Trophoblast cell (in vitro differentiated cells and primary cell): ENCODE measurements around the gene LIF.
A peak's percentile ranks its signal among the peaks of the same experiment; 100 is the strongest.
"Not testable (repeated sequence)": the region's sequence is repeated elsewhere in the genome, so short reads cannot be mapped to it uniquely, and the experiment has no call there.

Source experiments
- DNase-seq, 2 donors: peaks; one replicate each; pipeline ENCODE4 v3.0.0-alpha.2; 2016
- H2AFZ ChIP-seq: 2 replicates; pipeline ENCODE4 v1.6.1; 2013; ENCODE audit warnings: low read length, moderate library complexity, mild to moderate bottlenecking; ENCODE audit not compliant: insufficient read depth, poor library complexity
- H2AK5ac ChIP-seq: 2 replicates; pipeline ENCODE4 v1.6.1; 2013; ENCODE audit warnings: mild to moderate bottlenecking, low read length
- H2BK120ac ChIP-seq: 2 replicates; pipeline ENCODE4 v1.6.1; 2013; ENCODE audit warnings: low read length, mild to moderate bottlenecking, moderate library complexity; ENCODE audit not compliant: insufficient read depth, poor library complexity
- H2BK12ac ChIP-seq: 2 replicates; pipeline ENCODE4 v1.6.1; 2013; ENCODE audit warnings: mild to moderate bottlenecking, low read length, moderate library complexity
- H2BK5ac ChIP-seq: 2 replicates; pipeline ENCODE4 v1.6.1; 2013; ENCODE audit warnings: low read length, low read depth, moderate library complexity, mild to moderate bottlenecking; ENCODE audit not compliant: poor library complexity
- H3K14ac ChIP-seq: 2 replicates; pipeline ENCODE4 v1.6.1; 2013; ENCODE audit warnings: mild to moderate bottlenecking, low read length
- H3K18ac ChIP-seq: 2 replicates; pipeline ENCODE4 v1.6.1; 2013; ENCODE audit warnings: mild to moderate bottlenecking, low read length
- H3K23ac ChIP-seq: 2 replicates; pipeline ENCODE4 v1.6.1; 2013; ENCODE audit warnings: low read length
- H3K27ac ChIP-seq: 2 replicates; pipeline ENCODE4 v1.5.1; 2013; ENCODE audit warnings: low read depth, mild to moderate bottlenecking, inconsistent platforms, low read length, moderate library complexity
- H3K27me3 ChIP-seq: 2 replicates; pipeline ENCODE4 v1.6.1; 2013; ENCODE audit warnings: inconsistent platforms, mild to moderate bottlenecking, low read length, moderate library complexity; ENCODE audit not compliant: insufficient read depth
- H3K36me3 ChIP-seq, 2 experiments: 1 replicate in 1 of 2; 2 replicates in 1 of 2; pipeline ENCODE4 v1.6.1; 2013; ENCODE audit warnings: low read length in 2 of 2, mild to moderate bottlenecking in 2 of 2, moderate library complexity in 1 of 2; ENCODE audit not compliant: insufficient read depth in 2 of 2, control insufficient read depth in 1 of 2
- H3K4ac ChIP-seq: 2 replicates; pipeline ENCODE4 v1.6.1; 2013; ENCODE audit warnings: low read depth, mild to moderate bottlenecking, low read length, moderate library complexity
- H3K4me1 ChIP-seq, 2 experiments: 1 replicate in 1 of 2; 2 replicates in 1 of 2; pipeline ENCODE4 v1.6.1; 2013; ENCODE audit warnings: low read length in 2 of 2, mild to moderate bottlenecking in 2 of 2, moderate library complexity in 1 of 2; ENCODE audit not compliant: insufficient read depth in 2 of 2, control insufficient read depth in 1 of 2
- H3K4me2 ChIP-seq: 2 replicates; pipeline ENCODE4 v1.6.1; 2013; ENCODE audit warnings: inconsistent platforms, mild to moderate bottlenecking, low read length, moderate library complexity
- H3K4me3 ChIP-seq: 2 replicates; pipeline ENCODE4 v1.5.1; 2013; ENCODE audit warnings: mild to moderate bottlenecking, low read depth, low read length, inconsistent platforms
- H3K79me1 ChIP-seq: one replicate; pipeline ENCODE4 v1.6.1; 2013; ENCODE audit warnings: low read length
- H3K79me2 ChIP-seq: 2 replicates; pipeline ENCODE4 v1.6.1; 2013; ENCODE audit warnings: low read length, mild to moderate bottlenecking; ENCODE audit not compliant: control insufficient read depth, insufficient read depth, poor library complexity
- H3K9ac ChIP-seq: 2 replicates; pipeline ENCODE4 v1.6.1; 2013; ENCODE audit warnings: mild to moderate bottlenecking, low read length
- H3K9me3 ChIP-seq: 2 replicates; pipeline ENCODE4 v1.6.1; 2013; ENCODE audit warnings: low read depth, mild to moderate bottlenecking, control low read depth, inconsistent platforms, low read length; ENCODE audit not compliant: insufficient read depth
- H4K12ac ChIP-seq: 2 replicates; pipeline ENCODE4 v1.6.1; 2013; ENCODE audit warnings: low read depth, mild to moderate bottlenecking, low read length, moderate library complexity
- H4K8ac ChIP-seq: 2 replicates; pipeline ENCODE4 v1.6.1; 2013; ENCODE audit warnings: low read depth, mild to moderate bottlenecking, low read length, moderate library complexity
- H4K91ac ChIP-seq: one replicate; pipeline ENCODE4 v1.6.1; 2013; ENCODE audit warnings: low read depth, mild to moderate bottlenecking, low read length, moderate library complexity
- WGBS: extraction: QIAGEN DNeasy Blood & Tissue Kit; methylation state at CpG from one replicate; pipeline ENCODE4 v1.1.7; 2013; ENCODE audit warnings: missing lambda C conversion rate; ENCODE audit not compliant: insufficient read length, insufficient coverage; ENCODE audit errors: extremely low coverage; 5-methylcytosine and 5-hydroxymethylcytosine counted together

The LIF gene

GRCh38 chr22:30219049-30219654, 27.4 kb downstream of the LIF start:
- no peak overlapping the region for H2BK120ac ChIP-seq
- peak; percentile 65 to 73 for DNase-seq
- H3K79me1 ChIP-seq: no peaks in the 10 kb centered on the region
- no peaks in the 10 kb centered on the region for H3K79me2 ChIP-seq
- no peak overlapping the region for H2BK5ac ChIP-seq
- H4K91ac ChIP-seq: no peak overlapping the region
- no peak overlapping the region for H3K9ac ChIP-seq
- H3K18ac ChIP-seq: no peak overlapping the region
- no peak overlapping the region for H2AFZ ChIP-seq
- no peak overlapping the region for H3K4me2 ChIP-seq
- peaks cover 2% of the 10 kb centered on the region for H3K9me3 ChIP-seq
- H3K14ac ChIP-seq: no peak overlapping the region
- H3K27me3 ChIP-seq: no peaks in the 10 kb centered on the region
- H3K4me1 ChIP-seq: peaks cover 1% of the 10 kb centered on the region in 2 experiments
- H3K4ac ChIP-seq: no peak overlapping the region
- no peak overlapping the region for H3K27ac ChIP-seq
- H2BK12ac ChIP-seq: no peak overlapping the region
- H3K23ac ChIP-seq: no peak overlapping the region
- no peak overlapping the region for H2AK5ac ChIP-seq
- no peaks in the 10 kb centered on the region for H3K36me3 ChIP-seq
- WGBS: no CpG with 5 or more reads among the region's 8 CpGs
- H4K8ac ChIP-seq: no peak overlapping the region
- no peak overlapping the region for H4K12ac ChIP-seq
- no peak overlapping the region for H3K4me3 ChIP-seq

- no CpG with 5 or more reads among the region's 23 CpGs for WGBS
- Histone ChIP-seq H2BK12ac (no peak overlapping the region), H2BK5ac (no peak overlapping the region), H3K4me1 (peaks cover 2 to 3% of the 10 kb centered on the region in 2 experiments), H4K12ac (no peak overlapping the region), H3K36me3 (no peaks in the 10 kb centered on the region), H3K23ac (no peak overlapping the region), H3K4me3 (no peak overlapping the region), H3K79me2 (no peaks in the 10 kb centered on the region), H3K9me3 (peaks cover 2% of the 10 kb centered on the region), H3K18ac (no peak overlapping the region), H3K27me3 (no peaks in the 10 kb centered on the region), H3K14ac (no peak overlapping the region), H2BK120ac (no peak overlapping the region), H4K8ac (no peak overlapping the region), H2AK5ac (peak overlapping the region; percentile 26), H3K9ac (no peak overlapping the region), H3K79me1 (no peaks in the 10 kb centered on the region), H3K27ac (no peak overlapping the region), H4K91ac (no peak overlapping the region), H3K4me2 (no peak overlapping the region), H2AFZ (no peak overlapping the region), H3K4ac (no peak overlapping the region)
- DNase-seq: no peak
Observed at GRCh38 chr22:30217698-30218560, 28.6 kb downstream of the LIF start.

- H2BK12ac ChIP-seq: no peak overlapping the region
- peak overlapping the region; percentile 6 for H3K14ac ChIP-seq
- no peak overlapping the region for H4K91ac ChIP-seq
- H4K12ac ChIP-seq: no peak overlapping the region
- no peak overlapping the region for H2AK5ac ChIP-seq
- H4K8ac ChIP-seq: no peak overlapping the region
- no CpG with 5 or more reads among the region's 10 CpGs for WGBS
- no peak overlapping the region for H2AFZ ChIP-seq
- no peaks in the 10 kb centered on the region for H3K79me1 ChIP-seq
- no peak overlapping the region for H3K9ac ChIP-seq
- no peak overlapping the region for H3K4ac ChIP-seq
- H3K4me2 ChIP-seq: no peak overlapping the region
- H3K18ac ChIP-seq: no peak overlapping the region
- no peaks in the 10 kb centered on the region for H3K36me3 ChIP-seq
- no peak overlapping the region for H3K4me3 ChIP-seq
- no peaks in the 10 kb centered on the region for H3K79me2 ChIP-seq
- H3K4me1 ChIP-seq: peaks cover 3 to 4% of the 10 kb centered on the region in 2 experiments
- DNase-seq: no peak
- H3K27ac ChIP-seq: no peak overlapping the region
- H3K9me3 ChIP-seq: peaks cover 2% of the 10 kb centered on the region
- H2BK120ac ChIP-seq: no peak overlapping the region
- no peaks in the 10 kb centered on the region for H3K27me3 ChIP-seq
- H3K23ac ChIP-seq: no peak overlapping the region
- H2BK5ac ChIP-seq: no peak overlapping the region
Observed at GRCh38 chr22:30216710-30217109, 29.8 kb downstream of the LIF start.

- H3K4me2 ChIP-seq, H2AFZ ChIP-seq, H3K79me1 ChIP-seq, H3K23ac ChIP-seq, H3K9me3 ChIP-seq, H3K18ac ChIP-seq, H4K8ac ChIP-seq, H3K27ac ChIP-seq, H3K4me3 ChIP-seq, H4K91ac ChIP-seq, H2BK5ac ChIP-seq, H3K14ac ChIP-seq, H3K36me3 ChIP-seq, H4K12ac ChIP-seq, H3K4ac ChIP-seq, H3K4me1 ChIP-seq, H3K27me3 ChIP-seq, H2AK5ac ChIP-seq, H2BK12ac ChIP-seq, H3K79me2 ChIP-seq, H3K9ac ChIP-seq, DNase-seq, H2BK120ac ChIP-seq: not testable (repeated sequence)
- WGBS: no CpG with 5 or more reads among the region's 3 CpGs
Observed at GRCh38 chr22:30216272-30216671, 30.3 kb downstream of the LIF start.
